Stimulated activated CD8-positive, alpha-beta memory T cell treated with anti-CD3 and anti-CD28 coated beads, Interleukin-15, amount 100 ng/mL, for 4 hours (primary cell): ENCODE results near the gene ARSI.
"Not testable (repeated sequence)": the region's sequence is repeated elsewhere in the genome, so short reads cannot be mapped to it uniquely, and the experiment has no call there.

ENCODE experiments used
- DNase-seq, 2 donors: peaks; one replicate each; pipeline ENCODE4 v3.0.0-alpha.2; 2020; ENCODE audit warnings: low read depth in 2 of 2

The ARSI gene

DNA sequence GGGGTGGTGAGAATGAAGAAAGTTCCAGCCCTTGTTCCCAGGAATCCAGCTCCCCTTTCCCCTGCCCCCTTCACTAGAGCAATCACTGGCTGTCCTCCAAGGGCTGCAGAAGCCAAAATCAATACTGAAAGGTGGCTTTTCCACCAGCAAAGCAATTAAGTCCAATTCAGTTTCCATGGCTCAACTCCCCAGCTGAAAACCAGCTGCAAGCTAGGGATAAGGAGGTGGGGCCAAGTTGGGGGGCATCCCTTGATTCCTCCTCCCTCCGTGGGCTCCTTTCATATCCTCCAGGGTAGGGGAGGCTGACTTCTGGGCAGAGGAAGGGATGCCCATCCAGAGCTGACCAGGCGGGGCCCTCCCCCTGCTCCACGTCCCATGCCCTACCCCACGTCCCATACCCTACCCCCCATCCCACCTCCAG lies 35.8 kb downstream of the ARSI start:
- DNase-seq, result no peak

DNA sequence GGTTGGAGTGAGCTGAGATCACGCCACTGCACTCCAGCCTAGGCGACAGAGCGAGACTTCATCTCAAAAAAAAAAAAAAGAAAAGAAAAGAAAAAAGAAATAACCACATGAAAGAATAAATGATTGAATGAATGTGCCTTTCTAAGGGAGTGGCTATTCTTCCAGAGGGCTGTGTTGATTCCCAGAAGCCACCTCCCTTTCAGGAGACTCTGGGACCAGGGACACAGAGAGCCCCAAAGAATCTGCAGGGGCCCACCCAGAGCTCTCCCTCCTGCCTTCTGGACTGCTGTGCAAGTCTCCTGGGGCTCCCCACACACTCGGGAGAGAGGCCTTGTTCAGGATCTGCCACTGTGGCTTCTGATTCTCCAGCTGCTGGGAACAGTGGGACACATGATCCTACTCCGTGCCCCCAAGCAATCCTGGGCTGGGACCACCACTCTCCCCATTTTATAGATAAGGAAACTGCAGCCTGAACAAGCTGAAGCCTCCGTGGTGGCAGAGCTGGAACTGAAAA lies 36.8 kb downstream of the ARSI start:
- no peak for DNase-seq

DNA sequence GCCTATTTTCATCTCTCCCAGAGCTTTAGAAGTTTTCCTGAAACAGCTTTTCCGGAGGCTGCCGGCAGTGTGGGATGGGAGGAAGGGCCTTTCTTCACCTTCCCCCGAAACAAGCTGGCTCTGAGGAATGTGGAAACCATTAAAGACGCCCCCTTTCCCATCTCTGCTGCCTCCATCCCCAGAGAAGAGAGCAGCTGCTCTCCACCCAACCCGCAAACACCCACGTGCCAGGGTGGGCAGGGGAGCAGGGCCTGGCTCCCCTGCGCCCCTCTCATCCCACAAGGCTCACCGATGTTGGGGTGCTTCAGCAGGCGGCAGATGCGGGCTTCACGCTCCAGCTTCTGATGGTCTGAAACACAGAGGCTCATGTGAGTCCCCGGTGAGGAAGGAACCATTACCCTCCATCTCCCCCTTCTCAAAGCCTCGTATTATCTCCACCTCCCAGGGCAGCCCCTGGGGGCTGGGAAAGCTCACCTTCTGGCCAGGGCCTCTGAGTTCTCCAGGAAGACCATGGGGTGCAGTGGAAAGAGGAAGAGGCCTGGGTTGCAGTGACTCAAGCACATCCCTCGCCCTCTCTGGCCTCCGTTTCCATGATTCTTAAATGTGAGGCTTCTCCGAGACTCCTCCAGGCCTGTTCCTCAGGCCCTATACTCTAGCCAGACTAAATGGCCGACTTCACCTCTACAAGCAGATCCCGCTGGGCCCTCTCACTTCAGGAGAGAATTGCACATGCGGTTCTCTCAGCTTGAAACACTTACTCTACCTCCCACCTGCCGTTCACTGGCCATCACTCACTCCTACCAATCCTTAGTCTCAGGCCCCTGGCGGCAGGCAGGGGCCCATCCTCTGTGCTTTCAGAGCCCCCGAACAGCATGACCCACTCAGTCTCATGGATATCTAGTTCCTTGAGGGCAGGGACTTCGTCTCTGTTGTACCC lies 37.8 kb downstream of the ARSI start:
- no peak for DNase-seq

DNA sequence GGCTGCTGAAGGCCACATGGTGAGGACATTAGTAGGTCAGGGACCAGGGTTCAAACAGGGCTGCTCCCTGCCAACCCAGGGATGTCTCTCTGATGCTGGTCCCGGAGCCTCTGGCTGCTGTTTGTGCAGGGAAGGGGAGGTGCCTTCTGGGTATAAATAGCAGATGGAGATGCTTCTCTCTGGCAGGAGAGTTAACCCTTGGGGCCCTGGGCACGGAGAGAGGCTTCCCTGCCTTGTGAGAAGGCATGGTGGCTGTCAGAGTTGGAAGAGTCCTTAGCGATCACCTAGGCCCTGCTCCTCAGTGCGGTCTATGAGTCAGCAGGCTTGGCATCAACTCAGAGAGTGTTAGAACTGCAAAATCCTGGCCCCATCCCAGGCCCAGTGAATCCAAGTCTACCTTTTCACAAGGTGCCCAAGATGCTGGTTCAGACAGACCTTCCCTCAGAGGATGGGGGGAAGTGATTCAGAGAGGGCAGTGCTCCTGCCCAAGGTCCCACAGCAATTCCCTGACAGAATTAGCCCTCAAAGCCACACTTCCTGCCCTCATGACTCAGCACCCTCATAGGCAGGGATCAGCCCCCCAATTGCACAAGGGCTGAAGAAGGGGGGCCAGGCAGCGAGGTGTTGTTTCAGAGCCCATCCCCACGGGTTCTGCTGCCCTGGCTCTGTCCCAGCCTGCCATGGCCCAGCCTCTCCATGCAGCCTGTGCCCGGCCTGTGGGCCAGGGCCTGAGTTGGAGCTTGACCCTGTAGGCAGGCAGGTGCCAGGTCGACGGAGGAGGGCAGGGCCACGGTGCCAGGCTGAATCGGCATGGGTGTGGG lies 38.7 kb downstream of the ARSI start:
- DNase-seq, result no peak

DNA sequence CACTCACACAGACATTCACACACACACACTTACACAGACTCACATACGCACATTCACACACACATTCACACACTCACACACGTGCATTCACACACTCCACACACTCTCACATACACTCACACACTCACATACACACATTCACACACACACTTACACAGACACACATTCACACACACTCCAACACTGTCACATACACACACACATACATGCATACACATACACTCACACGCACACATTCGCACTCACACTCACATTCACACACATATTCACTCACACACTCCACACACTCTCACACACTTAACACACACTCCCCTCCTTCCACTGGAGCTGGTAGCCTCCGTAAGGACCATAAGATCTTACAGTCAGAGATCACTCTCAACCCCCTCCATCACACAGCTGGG lies 39.3 kb downstream of the ARSI start:
- DNase-seq, result no peak

DNA sequence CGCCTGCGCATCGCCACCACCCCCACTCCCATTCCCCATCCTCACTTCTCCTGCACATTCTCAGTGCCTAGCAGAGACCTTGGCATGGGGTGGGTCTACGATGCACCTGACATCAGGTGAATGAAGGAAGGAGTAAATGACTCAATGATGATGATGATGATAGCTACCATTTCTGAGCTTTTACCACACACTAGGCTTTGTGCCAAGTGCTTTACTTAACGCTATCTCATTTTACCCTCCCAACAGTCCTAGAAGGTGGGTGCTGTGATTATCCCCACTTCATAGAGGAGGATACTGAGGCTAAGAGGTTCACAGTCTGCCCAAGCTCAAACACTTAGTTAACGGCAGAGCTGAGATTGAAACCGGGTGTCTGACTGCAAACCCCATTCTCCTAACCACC lies 40.2 kb downstream of the ARSI start:
- no peak for DNase-seq

DNA sequence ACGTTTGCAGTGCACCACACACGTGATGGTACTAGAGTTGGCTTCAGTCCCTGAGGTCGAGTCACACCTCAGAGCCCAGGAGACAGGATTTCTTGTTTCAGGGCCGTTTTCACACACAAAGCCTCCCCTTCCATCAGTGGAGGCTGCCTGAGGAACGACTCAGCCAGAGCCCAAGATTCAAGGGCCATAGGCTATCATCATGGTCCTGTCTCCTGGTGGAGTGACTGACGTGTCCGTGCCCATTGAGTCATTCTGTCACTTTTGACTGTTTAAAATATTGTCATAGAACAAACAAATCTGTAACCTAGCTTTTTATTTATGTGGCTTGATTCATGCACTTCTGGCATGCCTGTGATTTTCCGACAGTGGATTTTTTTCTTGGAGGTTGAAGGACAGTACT lies 41.5 kb downstream of the ARSI start:
- DNase-seq, result no peak

DNA sequence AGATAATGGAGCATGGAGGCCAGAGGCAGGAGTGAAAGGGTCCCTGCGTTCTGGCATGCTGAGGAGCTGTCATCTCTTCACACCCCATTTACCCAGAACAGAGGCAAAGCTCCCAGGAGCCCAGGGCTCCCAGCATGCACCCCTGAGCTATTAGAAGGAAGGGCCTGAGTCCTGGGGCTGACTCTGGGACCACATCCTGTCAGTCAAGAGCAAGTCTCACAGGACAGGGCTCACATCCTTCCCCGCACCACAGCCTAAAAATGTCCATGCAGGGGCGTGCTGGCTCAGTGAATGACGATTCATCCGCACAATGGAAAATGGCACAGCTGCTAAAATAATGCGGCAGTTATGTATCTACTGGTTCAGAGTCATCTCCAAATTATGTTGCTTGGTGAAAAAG lies 44.6 kb downstream of the ARSI start:
- no peak for DNase-seq

DNA sequence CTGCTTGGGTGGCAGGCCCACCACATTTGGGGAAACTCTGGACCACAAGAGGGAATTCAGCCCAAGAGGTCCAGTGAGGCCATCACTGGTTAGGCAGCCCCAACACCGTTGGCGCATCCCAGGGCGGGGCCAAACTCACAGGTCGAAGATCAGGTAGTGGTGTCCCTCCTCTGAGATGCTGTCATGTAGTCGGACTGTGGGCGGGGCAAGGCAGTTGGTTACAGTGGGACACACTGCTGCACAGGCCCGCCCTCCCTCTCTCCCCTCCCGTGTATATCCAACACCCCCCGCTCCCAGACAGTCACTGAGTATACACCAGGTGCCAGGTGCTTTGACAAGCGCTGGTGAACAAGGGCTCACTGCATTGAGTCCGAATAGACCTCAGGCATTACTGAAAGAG lies 45.3 kb downstream of the ARSI start:
- DNase-seq, result no peak

DNA sequence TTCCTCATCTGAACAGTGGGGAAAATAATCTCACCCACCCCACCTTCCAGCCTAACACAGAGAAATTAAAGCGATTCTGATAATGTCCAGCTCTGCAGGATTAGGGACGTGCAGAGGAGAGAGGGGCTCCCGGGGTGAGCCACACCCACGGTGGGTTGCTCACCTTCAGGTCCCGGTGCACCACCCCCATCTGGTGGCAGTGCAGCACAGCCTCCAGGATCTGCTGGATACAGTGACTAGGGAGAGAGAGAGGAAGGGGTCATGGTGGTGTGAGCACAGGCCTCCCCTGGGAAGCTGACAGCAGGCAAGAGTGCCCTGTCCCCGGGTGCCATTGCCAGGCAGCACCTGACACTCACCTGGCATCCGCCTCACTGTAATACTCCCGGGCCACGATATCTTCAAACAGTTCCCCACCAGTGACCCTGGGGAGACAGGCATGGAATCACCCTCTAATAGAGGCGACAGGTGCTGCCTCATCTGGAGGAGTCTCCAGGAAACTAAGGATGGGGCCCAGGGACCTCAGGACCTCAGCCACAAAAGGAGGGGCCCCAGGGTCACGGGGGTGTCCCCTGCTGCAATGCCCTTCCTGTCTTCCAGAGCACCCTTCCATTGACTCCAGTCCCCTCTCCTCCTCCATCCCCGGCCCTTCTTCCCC lies 46.2 kb downstream of the ARSI start:
- DNase-seq, result no peak

DNA sequence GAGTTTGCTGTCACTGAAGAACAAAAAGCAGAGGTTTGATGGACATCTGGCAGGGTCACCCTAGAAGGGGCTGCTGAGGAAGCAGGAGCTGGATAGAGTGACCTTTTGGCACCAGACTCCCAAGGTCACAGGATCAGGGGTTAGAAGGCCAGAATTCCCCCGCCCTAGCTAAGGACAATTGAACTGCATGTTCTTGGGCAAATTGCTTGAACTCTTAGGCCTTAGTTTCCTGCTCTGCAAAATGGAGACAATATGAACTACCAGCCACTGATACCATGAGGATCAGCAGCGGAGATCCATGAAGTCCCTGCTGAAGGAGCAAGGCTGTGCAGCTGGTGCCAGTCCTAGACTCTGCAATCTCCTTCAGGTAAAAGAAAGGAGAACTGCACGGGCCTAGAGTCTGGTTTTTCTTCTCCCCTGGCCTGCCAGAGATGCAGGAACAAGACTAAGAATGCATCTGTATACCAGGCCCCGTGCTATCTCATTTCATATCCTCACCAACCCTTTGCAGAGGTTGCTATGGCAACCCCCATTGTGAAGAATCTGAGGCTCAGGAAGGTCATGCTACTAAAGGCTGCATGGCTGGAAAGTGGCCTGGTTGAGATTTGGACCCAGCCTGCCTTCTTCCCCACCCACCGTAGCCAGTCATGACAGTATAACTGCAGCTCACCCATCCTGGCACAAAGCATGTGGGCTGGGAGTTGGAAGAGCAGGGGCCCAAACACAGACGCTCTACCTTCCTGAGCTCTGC lies 46.9 kb downstream of the ARSI start:
- DNase-seq, result no peak

DNA sequence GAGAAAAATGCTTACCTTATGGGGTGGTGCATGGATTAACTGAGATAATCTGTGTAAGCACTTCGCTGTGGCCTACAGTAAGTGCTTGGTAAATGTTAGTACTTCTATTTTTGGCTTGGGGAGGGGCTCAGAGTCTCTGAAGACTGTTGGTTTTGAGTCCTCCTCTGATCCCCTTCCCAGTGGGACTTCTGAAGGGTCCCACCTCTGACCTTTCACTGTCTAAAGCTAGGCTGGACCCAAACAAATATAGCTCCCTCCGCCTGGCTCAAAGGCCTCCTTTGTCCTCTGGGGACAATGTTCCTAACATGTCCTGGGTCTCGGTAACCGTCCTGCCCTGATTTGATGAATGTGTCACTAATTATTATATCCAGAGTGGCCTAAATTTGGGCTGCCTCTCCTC lies 47.9 kb downstream of the ARSI start:
- no peak for DNase-seq

DNA sequence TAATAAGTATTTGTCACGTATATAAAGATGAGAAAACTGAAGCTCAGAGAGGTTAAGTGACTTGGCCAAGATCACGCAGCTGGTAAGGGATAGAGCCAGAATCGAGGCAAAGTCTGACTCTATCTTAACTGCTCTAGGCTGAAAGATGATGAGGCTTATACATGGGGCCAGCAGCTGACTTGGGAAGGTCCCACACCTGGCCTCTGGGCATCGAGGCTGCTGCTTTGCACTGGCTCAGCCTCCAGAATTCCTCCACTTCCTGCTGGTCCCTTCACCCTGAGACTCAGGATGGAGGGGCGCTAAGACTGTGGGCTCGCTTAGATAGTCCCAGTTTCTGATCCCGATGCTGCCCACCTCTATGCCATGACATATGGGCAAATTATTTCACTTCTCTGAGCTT lies 48.3 kb downstream of the ARSI start:
- no peak for DNase-seq

DNA sequence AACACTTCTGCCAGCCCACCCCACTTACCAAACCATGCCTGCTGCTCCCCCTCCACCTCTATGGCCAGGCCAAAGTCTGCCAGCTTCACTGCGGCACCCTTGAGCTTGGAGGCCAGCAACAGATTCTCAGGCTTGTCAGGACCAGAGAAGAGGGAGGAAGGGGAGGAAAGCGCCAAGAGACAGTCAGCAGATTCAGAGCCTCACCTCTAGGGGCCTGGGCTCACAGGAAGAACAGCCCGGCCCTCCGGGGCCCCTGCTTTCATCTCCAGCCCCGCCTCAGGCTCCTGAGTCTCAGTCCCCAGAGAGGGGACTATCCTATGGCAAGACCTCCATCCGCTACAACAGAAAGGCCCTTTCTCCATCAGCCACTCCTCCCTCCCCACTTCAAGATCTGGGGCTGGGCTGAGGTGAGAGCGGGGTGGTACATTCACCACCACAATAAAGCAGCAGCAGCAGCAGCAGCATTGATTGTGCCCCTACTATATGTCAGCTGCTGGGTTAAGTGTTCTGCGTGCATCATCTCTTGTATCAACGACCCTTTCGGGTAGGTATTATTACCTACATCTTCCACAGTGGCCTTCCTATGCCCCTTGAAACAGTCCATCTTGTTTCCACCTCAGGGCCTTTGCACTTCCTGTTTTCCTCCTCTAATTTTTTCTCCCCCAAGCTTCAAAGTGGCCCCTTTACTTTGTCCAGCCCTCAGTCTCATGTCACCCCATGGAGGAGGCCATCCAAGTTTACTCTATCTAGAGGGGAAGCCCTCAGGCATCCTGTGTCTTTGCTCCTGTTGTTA lies 49.1 kb downstream of the ARSI start:
- no peak for DNase-seq

DNA sequence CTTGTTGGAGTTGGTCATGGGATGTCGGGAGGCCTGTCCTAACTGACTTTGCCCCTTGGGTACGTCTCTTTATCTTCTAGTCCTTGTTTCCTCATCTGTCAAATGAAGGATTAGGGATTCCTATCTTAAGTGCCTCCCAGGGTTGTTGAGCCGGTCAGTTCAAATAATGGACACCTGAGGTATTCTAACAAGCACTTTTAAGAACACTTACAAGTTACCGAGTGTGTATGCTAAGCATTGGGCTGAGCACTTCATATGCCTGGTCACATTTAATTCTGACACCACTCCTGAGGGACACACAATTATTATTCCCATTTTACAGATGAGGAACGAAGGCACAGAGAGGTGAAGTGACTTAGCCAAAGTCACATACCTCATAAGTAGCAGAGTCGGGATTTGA lies 50.2 kb downstream of the ARSI start:
- DNase-seq, result no peak

DNA sequence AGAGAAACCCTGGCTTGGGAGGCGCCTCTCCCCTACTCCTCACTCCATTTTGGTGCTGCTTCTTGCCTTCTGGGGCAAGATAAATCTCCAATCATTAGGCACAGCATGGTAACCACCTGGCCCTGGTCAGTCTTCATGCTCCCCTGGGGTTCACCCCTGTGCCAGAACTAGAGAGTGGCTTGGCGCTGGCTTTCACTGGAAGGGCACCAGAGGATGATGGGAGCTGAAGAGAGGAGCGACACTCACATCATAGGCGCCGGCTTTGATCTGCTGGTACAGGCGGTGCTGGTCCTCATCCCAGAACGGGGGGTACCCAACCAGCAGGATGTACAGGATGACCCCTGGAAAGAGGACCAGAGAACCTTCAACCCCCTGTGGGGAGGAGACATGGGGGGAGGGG lies 51.2 kb downstream of the ARSI start:
- DNase-seq, result no peak

DNA sequence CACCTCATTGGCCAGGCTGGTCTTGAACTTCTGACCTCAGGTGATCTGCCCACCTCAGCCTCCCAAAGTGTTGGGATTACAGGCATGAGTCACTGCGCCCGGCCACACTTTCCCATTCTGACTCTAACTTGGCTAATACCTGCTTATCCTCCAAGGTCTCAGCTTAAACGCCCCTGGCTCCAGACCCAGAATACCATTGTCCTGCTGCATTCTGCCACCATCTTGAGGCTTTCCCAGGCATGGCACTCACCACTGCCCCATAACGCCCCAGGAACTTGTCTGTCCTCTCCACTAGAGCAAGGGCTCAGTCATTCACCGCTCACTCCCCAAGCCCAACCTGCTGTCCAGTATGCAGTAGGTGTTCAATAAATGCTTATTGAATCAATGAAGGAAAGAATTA lies 53.0 kb downstream of the ARSI start:
- DNase-seq, result no peak

DNA sequence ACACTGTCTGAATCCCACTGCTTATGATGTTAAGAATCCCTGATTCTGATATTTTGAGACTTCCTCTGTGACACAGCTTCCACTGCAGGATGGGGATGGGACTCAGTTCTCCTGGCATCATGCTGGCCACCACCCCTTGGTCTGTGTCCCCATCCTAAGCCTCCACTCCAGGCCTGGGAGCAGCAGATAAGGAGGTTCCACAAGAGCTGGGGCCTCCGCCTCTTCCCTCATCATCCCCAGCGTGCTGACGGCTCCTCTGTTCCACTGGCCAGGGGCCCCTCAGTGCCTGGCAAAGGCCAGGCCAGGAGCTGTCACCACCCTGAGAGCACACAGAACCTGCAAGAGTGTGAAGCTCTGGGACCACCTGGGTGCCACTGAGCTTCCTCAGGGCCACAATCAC lies 53.8 kb downstream of the ARSI start:
- DNase-seq, result no peak

DNA sequence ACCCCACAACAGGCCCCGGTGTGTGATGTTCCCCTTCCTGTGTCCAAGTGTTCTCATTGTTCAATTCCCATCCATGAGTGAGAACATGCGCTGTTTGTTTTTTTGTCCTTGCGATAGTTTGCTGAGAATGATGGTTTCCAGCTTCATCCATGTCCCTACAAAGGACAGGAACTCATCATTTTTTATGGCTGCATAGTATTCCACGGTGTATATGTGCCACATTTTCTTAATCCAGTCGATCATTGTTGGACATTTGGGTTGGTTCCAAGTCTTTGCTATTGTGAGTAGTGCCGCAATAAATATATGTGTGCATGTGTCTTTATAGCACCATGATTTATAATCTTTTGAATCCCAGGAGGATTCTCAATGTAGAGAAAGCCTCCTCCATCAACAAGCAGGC lies 54.2 kb downstream of the ARSI start:
- not testable (repeated sequence) for DNase-seq

DNA sequence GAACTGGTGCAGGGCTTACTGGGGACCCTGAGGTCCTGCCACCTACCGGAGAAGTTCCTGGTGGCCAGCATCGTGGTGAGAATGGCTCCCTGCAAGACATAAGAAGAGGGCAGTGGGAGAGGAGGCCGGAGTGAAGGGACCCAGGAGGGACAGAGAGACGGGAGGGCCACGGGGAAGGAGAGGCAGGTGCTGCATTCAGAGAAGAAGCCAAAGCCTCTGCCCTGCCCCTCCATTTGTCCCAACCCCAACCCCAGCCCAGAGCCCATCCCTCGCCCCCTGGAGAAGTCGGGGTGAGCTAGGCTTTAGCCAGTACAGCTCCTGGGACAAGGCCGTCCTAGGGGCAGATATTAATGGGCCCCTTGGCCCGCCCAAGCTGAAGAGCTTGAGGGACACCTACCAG lies 55.0 kb downstream of the ARSI start:
- no peak for DNase-seq

DNA sequence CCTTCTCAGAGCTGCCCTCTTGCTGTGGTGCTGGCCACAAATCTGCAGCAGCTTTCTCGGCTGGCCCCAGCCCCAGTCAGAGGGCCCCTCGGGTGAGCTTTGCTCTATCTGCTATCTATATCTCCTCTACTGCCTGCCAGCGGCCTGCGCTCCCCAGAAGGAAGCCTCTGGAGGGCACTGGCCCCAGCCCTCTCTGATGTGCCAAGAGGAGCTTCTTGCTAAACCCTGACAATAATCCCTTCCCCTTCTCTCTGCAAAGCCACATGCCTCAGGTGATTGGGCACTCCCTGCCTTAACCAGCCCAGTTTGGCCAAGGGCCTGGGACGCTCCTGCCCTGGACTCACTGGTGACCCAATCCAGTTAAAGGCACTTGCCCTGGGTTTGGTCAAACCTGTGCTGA lies 55.9 kb downstream of the ARSI start:
- DNase-seq, result no peak
